ENCODE data around the gene TRIM16.

The TRIM16 gene

GRCh38 chr17:15652960-15653359 lies 31.2 kb downstream of the TRIM16 start:
- DNase-seq (ENCODE audit: low read depth in 1 of 2, low spot score in 1 of 2), result no peak
- Histone ChIP-seq H3K27ac (replicated peaks) (no peak overlapping the region), H3K4me3 (replicated peaks; ENCODE audit: insufficient read depth, low read length) (no peak overlapping the region), H3K27me3 (ENCODE audit: insufficient read depth, poor library complexity, severe bottlenecking) (no peaks in the 10 kb centered on the region)
- no peak for TF ChIP-seq CTCF (IDR thresholded peaks at IDR 0.05; ENCODE audit: insufficient read depth, low read length)
- TF ChIP-seq POLR2AphosphoS5 (IDR thresholded peaks at IDR 0.05; ENCODE audit: low read depth), result no peak
- no peak for TF ChIP-seq SPI1 (IDR thresholded peaks at IDR 0.05; ENCODE audit: borderline replicate concordance, low read depth)
- no peak for TF ChIP-seq GABPA (IDR thresholded peaks at IDR 0.05; ENCODE audit: low read depth)
- no peak for TF ChIP-seq REST (IDR thresholded peaks at IDR 0.05; ENCODE audit: insufficient replicate concordance, low read depth)

- Histone ChIP-seq H3K4me3 (replicated peaks; ENCODE audit: insufficient read depth, low read length) (peak overlapping the region; percentile 36), H3K27me3 (ENCODE audit: insufficient read depth, poor library complexity, severe bottlenecking) (no peaks in the 10 kb centered on the region), H3K27ac (replicated peaks) (peak overlapping the region; percentile 61)
- DNase-seq (ENCODE audit: low read depth in 1 of 2, low spot score in 1 of 2), result peak; percentile 76 to 90
- TF ChIP-seq SPI1 (IDR thresholded peaks at IDR 0.05; ENCODE audit: borderline replicate concordance, low read depth), result no peak
- TF ChIP-seq CTCF (IDR thresholded peaks at IDR 0.05; ENCODE audit: insufficient read depth, low read length), result no peak
- TF ChIP-seq POLR2AphosphoS5 (IDR thresholded peaks at IDR 0.05; ENCODE audit: low read depth), result peak; percentile 61; the same call in 1 of the 2 replicates
- TF ChIP-seq GABPA (IDR thresholded peaks at IDR 0.05; ENCODE audit: low read depth), result no peak
- TF ChIP-seq REST (IDR thresholded peaks at IDR 0.05; ENCODE audit: insufficient replicate concordance, low read depth), result no peak
Measured at GRCh38 chr17:15651583-15652110, 32.5 kb downstream of the TRIM16 start.

GRCh38 chr17:15650741-15651582 lies 33.1 kb downstream of the TRIM16 start:
- no peak for DNase-seq (ENCODE audit: low read depth in 1 of 2, low spot score in 1 of 2)
- H3K4me3 ChIP-seq (replicated peaks; ENCODE audit: insufficient read depth, low read length), result peak overlapping the region; percentile 36
- H3K27ac ChIP-seq (replicated peaks), result peak overlapping the region; percentile 61
- no peaks in the 10 kb centered on the region for H3K27me3 ChIP-seq (ENCODE audit: insufficient read depth, poor library complexity, severe bottlenecking)
- TF ChIP-seq GABPA (IDR thresholded peaks at IDR 0.05; ENCODE audit: low read depth) (no peak), SPI1 (IDR thresholded peaks at IDR 0.05; ENCODE audit: borderline replicate concordance, low read depth) (no peak), POLR2AphosphoS5 (IDR thresholded peaks at IDR 0.05; ENCODE audit: low read depth) (no peak)

GRCh38 chr17:15649861-15650421 lies 34.2 kb downstream of the TRIM16 start:
- H3K27me3 ChIP-seq (ENCODE audit: insufficient read depth, poor library complexity, severe bottlenecking), result no peaks in the 10 kb centered on the region
- TF ChIP-seq REST (IDR thresholded peaks at IDR 0.05; ENCODE audit: insufficient replicate concordance, low read depth), result no peak
- TF ChIP-seq CTCF (IDR thresholded peaks at IDR 0.05; ENCODE audit: insufficient read depth, low read length), result no peak
- TF ChIP-seq POLR2AphosphoS5 (IDR thresholded peaks at IDR 0.05; ENCODE audit: low read depth), result no peak
- TF ChIP-seq GABPA (IDR thresholded peaks at IDR 0.05; ENCODE audit: low read depth), result no peak
- no peak overlapping the region for H3K4me3 ChIP-seq (replicated peaks; ENCODE audit: insufficient read depth, low read length)
- H3K27ac ChIP-seq (replicated peaks), result no peak overlapping the region
- DNase-seq (ENCODE audit: low read depth in 1 of 2, low spot score in 1 of 2), result no peak

Measured in HL-60 (cell line).